K562 (cell line): ENCODE results near the gene KIF14. TPM values are rescaled to one million over a fixed set of nuclear protein-coding genes. Genes with fewer than 3 reads are reported as not detected.

Experiments used
- GTF2E2 ChIP-seq: fragments of 200-800 bp; sonication (Bioruptor generic); IDR thresholded peaks from 2 replicates; pipeline ENCODE4 v1.6.1; 2016; ENCODE audit warnings: missing genetic modification characterization, missing compliant biosample characterization
- LARP7 ChIP-seq: fragments of 450-650 bp; IDR thresholded peaks from 2 replicates; pipeline ENCODE4 v1.6.1; 2016
- MLLT1 ChIP-seq, 2 experiments: fragments of 450-650 bp; IDR thresholded peaks; 2 replicates each; pipeline ENCODE4 v1.6.1; 2016
- NR2C1 ChIP-seq, 2 experiments: fragments of 450-650 bp; IDR thresholded peaks; 2 replicates each; pipeline ENCODE4 v1.6.1; 2017; ENCODE audit warnings: mild to moderate bottlenecking in 2 of 2, antibody characterized with exemption in 1 of 2, inconsistent platforms in 1 of 2, missing compliant biosample characterization in 1 of 2, missing genetic modification characterization in 1 of 2
- ZBTB34 ChIP-seq: fragments of 250-450 bp; sonication (Bioruptor Pico); IDR thresholded peaks from 2 replicates; pipeline ENCODE4 v1.8.0; 2021; ENCODE audit warnings: mild to moderate bottlenecking, moderate library complexity
- ZNF232 ChIP-seq: sonication (generic); formaldehyde crosslinking; IDR thresholded peaks from 2 replicates; pipeline ENCODE4 v1.8.0; 2022; ENCODE audit warnings: mild to moderate bottlenecking, missing genetic modification reagents
- polyA plus RNA-seq, 8 experiments: library from polyadenylated mRNA; depleted of rRNA in 4 of 8; stranded (reverse) in 5 of 8; unstranded in 3 of 8; fragments of >200 nt; fragmentation: Nextera tagmentation in 2 of 8; fragmentation: Illumina TruSeq in 1 of 8; extraction: Ambion mirVana in 2 of 8; extraction: Trizol in 1 of 8; gene quantifications; 2 replicates each; pipeline versions ENCODE4 v1.2.1 to v1.2.3, GENCODE V29; 2011 to 2014; ENCODE audit warnings: inconsistent platforms in 1 of 8, missing spikeins in 1 of 8
- total RNA-seq, 7 experiments: library from RNA; depleted of rRNA in 6 of 7; stranded (reverse); fragments of >200 nt in 6 of 7; fragmentation: Illumina TruSeq in 2 of 7; extraction: Trizol in 2 of 7; gene quantifications; 2 replicates each; pipeline versions ENCODE4 v1.2.1 to v1.2.3, GENCODE V29; 2011 to 2021; ENCODE audit warnings: low replicate concordance in 1 of 7
- TF ChIP-seq, protein P1 (sequence below), 2 experiments: fragments of 450-650 bp in 1 of 2; IDR thresholded peaks; 2 replicates each; pipeline ENCODE4 v1.6.1; 2011 to 2017; ENCODE audit warnings: low read depth in 2 of 2, antibody characterized with exemption in 1 of 2, borderline replicate concordance in 1 of 2, low read length in 1 of 2, mild to moderate bottlenecking in 1 of 2, mixed read lengths in 1 of 2; ENCODE audit not compliant: control insufficient read depth in 1 of 2
- TF ChIP-seq, protein P2 (sequence below): sonication (generic); formaldehyde crosslinking; IDR thresholded peaks from 2 replicates; pipeline ENCODE4 v1.8.0; 2022; ENCODE audit warnings: missing genetic modification reagents, mild to moderate bottlenecking, moderate library complexity, borderline replicate concordance
- TF ChIP-seq, protein P3 (sequence below): fragments of 250-450 bp; sonication (Bioruptor Pico); IDR thresholded peaks from 2 replicates; pipeline ENCODE4 v1.9.0; 2021; ENCODE audit warnings: mild to moderate bottlenecking, inconsistent platforms
- TF ChIP-seq, protein P4 (sequence below): fragments of 450-650 bp; IDR thresholded peaks from 2 replicates; pipeline ENCODE4 v1.6.1; 2017; ENCODE audit warnings: antibody characterized with exemption, mild to moderate bottlenecking
- TF ChIP-seq, protein P5 (sequence below), 2 experiments: fragments of 450-650 bp in 1 of 2; sonication (generic) in 1 of 2; formaldehyde crosslinking in 1 of 2; IDR thresholded peaks in 1 of 2; conservative IDR thresholded peaks in 1 of 2; 2 replicates each; pipeline versions ENCODE4 v1.6.1 to v1.8.1; 2016 to 2023; ENCODE audit warnings: mild to moderate bottlenecking in 2 of 2, moderate library complexity in 2 of 2, inconsistent platforms in 1 of 2, missing genetic modification reagents in 1 of 2

KIF14 gene
- total and polyA plus RNA-seq, 9 of the 15 experiments (the other 6 are each of a cell fraction or from before 2014, with no cell fraction given) = 11.5 to 47.4 (median 29.0) TPM

DNA sequence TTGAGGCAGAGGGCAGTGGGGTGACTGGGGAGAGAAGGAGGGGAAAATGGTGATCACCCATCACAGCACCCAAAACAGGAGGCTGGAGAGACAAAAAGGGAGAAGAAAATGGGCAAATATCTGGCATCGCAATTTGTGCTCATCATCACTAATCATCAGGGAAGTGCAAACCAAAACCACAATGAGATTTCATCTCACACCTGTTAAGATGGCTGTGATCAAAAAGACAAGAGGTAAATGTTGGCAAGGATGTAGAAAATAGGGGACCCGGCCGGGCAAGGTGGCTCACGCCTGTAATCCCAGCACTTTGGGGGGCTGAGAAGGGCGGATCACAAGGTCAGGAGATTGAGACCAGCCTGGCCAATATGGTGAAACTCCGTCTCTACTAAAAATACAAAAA, 74.0 kb downstream of the KIF14 start (continued):
- TF ChIP-seq, protein P1, sequence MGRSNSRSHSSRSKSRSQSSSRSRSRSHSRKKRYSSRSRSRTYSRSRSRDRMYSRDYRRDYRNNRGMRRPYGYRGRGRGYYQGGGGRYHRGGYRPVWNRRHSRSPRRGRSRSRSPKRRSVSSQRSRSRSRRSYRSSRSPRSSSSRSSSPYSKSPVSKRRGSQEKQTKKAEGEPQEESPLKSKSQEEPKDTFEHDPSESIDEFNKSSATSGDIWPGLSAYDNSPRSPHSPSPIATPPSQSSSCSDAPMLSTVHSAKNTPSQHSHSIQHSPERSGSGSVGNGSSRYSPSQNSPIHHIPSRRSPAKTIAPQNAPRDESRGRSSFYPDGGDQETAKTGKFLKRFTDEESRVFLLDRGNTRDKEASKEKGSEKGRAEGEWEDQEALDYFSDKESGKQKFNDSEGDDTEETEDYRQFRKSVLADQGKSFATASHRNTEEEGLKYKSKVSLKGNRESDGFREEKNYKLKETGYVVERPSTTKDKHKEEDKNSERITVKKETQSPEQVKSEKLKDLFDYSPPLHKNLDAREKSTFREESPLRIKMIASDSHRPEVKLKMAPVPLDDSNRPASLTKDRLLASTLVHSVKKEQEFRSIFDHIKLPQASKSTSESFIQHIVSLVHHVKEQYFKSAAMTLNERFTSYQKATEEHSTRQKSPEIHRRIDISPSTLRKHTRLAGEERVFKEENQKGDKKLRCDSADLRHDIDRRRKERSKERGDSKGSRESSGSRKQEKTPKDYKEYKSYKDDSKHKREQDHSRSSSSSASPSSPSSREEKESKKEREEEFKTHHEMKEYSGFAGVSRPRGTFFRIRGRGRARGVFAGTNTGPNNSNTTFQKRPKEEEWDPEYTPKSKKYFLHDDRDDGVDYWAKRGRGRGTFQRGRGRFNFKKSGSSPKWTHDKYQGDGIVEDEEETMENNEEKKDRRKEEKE (IDR thresholded peaks at IDR 0.05; ENCODE audit: borderline replicate concordance in 1 of 2, control insufficient read depth in 1 of 2, low read depth in 2 of 2, low read length in 1 of 2) = no peak
- TF ChIP-seq, protein P2, sequence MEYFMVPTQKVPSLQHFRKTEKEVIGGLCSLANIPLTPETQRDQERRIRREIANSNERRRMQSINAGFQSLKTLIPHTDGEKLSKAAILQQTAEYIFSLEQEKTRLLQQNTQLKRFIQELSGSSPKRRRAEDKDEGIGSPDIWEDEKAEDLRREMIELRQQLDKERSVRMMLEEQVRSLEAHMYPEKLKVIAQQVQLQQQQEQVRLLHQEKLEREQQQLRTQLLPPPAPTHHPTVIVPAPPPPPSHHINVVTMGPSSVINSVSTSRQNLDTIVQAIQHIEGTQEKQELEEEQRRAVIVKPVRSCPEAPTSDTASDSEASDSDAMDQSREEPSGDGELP = no peak
- TF ChIP-seq, protein P3, sequence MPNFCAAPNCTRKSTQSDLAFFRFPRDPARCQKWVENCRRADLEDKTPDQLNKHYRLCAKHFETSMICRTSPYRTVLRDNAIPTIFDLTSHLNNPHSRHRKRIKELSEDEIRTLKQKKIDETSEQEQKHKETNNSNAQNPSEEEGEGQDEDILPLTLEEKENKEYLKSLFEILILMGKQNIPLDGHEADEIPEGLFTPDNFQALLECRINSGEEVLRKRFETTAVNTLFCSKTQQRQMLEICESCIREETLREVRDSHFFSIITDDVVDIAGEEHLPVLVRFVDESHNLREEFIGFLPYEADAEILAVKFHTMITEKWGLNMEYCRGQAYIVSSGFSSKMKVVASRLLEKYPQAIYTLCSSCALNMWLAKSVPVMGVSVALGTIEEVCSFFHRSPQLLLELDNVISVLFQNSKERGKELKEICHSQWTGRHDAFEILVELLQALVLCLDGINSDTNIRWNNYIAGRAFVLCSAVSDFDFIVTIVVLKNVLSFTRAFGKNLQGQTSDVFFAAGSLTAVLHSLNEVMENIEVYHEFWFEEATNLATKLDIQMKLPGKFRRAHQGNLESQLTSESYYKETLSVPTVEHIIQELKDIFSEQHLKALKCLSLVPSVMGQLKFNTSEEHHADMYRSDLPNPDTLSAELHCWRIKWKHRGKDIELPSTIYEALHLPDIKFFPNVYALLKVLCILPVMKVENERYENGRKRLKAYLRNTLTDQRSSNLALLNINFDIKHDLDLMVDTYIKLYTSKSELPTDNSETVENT (CRISPR knock-in tag) = no peak
- TF ChIP-seq NR2C1 (IDR thresholded peaks at IDR 0.05) = no peak
- TF ChIP-seq NR2C1 (tag; IDR thresholded peaks at IDR 0.05) = no peak
- no peak for TF ChIP-seq LARP7
- TF ChIP-seq, protein P4, sequence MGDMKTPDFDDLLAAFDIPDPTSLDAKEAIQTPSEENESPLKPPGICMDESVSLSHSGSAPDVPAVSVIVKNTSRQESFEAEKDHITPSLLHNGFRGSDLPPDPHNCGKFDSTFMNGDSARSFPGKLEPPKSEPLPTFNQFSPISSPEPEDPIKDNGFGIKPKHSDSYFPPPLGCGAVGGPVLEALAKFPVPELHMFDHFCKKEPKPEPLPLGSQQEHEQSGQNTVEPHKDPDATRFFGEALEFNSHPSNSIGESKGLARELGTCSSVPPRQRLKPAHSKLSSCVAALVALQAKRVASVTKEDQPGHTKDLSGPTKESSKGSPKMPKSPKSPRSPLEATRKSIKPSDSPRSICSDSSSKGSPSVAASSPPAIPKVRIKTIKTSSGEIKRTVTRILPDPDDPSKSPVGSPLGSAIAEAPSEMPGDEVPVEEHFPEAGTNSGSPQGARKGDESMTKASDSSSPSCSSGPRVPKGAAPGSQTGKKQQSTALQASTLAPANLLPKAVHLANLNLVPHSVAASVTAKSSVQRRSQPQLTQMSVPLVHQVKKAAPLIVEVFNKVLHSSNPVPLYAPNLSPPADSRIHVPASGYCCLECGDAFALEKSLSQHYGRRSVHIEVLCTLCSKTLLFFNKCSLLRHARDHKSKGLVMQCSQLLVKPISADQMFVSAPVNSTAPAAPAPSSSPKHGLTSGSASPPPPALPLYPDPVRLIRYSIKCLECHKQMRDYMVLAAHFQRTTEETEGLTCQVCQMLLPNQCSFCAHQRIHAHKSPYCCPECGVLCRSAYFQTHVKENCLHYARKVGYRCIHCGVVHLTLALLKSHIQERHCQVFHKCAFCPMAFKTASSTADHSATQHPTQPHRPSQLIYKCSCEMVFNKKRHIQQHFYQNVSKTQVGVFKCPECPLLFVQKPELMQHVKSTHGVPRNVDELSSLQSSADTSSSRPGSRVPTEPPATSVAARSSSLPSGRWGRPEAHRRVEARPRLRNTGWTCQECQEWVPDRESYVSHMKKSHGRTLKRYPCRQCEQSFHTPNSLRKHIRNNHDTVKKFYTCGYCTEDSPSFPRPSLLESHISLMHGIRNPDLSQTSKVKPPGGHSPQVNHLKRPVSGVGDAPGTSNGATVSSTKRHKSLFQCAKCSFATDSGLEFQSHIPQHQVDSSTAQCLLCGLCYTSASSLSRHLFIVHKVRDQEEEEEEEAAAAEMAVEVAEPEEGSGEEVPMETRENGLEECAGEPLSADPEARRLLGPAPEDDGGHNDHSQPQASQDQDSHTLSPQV = no peak
- TF ChIP-seq, protein P5, sequence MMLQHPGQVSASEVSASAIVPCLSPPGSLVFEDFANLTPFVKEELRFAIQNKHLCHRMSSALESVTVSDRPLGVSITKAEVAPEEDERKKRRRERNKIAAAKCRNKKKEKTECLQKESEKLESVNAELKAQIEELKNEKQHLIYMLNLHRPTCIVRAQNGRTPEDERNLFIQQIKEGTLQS (IDR thresholded peaks at IDR 0.05) = no peak
- TF ChIP-seq, protein P5 (CRISPR knock-in tag; conservative IDR thresholded peaks at IDR 0.05) = no peak
- TF ChIP-seq GTF2E2 (tag) = no peak
- no peak for TF ChIP-seq ZNF232 (CRISPR knock-in tag)
- no peak for TF ChIP-seq ZBTB34 (CRISPR knock-in tag)
- TF ChIP-seq MLLT1 (IDR thresholded peaks at IDR 0.05) = no peak
